ENCODE results near the gene ACADSB.

The ACADSB gene

GRCh38 chr10:123081896-123082295 is 73.1 kb downstream of the ACADSB start:
- POLR2A ChIA-PET: no interaction called here
- TF ChIP-seq, protein P1, sequence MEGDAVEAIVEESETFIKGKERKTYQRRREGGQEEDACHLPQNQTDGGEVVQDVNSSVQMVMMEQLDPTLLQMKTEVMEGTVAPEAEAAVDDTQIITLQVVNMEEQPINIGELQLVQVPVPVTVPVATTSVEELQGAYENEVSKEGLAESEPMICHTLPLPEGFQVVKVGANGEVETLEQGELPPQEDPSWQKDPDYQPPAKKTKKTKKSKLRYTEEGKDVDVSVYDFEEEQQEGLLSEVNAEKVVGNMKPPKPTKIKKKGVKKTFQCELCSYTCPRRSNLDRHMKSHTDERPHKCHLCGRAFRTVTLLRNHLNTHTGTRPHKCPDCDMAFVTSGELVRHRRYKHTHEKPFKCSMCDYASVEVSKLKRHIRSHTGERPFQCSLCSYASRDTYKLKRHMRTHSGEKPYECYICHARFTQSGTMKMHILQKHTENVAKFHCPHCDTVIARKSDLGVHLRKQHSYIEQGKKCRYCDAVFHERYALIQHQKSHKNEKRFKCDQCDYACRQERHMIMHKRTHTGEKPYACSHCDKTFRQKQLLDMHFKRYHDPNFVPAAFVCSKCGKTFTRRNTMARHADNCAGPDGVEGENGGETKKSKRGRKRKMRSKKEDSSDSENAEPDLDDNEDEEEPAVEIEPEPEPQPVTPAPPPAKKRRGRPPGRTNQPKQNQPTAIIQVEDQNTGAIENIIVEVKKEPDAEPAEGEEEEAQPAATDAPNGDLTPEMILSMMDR (IDR thresholded peaks at IDR 0.05; ENCODE audit: insufficient read depth, low read length, missing control alignments): no peak
- DNase-seq (ENCODE audit: low read depth, low spot score): no peak
- H3K4me3 ChIP-seq (ENCODE audit: low read depth, low read length): no peak overlapping the region
- CTCF ChIA-PET: no interaction called here

DNA sequence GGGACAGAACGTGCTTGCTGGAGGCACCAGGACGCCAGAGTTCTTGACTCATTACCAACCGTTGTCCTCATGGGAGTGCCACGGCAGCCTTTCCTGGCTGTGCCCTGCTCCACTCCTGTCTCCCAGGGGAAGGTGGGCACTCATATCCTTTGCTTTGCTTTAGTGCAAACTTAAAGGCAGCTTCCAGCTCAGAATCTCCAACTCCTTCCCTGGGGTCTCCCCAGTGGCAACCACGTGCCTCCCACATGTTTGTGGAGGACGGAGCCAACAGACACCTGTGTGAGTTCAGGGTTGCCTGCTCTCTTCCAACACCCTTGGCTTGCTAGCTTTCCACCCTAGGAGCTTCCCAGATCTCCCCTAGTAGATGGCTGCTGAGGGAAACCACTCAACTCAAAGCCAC is 75.0 kb downstream of the ACADSB start:
- ChIA-PET POLR2A (no interaction called here), CTCF (no interaction called here)
- TF ChIP-seq, protein P1 (IDR thresholded peaks at IDR 0.05; ENCODE audit: insufficient read depth, low read length, missing control alignments): no peak
- no peak for DNase-seq (ENCODE audit: low read depth, low spot score)
- no peak overlapping the region for H3K4me3 ChIP-seq (ENCODE audit: low read depth, low read length)

DNA sequence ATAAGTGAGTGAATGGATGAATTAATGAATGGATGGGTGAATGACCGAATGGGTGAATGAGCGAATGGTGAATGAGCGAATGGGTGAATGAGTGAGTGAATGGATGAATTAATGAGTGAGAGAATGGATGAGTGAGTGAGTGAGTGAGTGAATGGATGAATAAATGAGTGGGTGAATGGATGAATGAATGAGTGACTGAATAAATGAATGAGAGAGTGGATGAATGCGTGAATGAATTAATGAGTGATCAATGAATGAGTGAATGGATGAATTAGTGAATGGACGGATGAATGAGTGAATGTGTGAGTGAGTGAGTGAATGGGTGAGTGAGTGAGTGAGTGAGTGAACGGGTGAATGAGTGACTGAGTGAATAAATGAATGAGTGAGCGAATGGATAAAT is 77.5 kb downstream of the ACADSB start:
- DNase-seq (ENCODE audit: low read depth, low spot score): no peak
- ChIA-PET POLR2A (no interaction called here), CTCF (no interaction called here)
- TF ChIP-seq, protein P1 (IDR thresholded peaks at IDR 0.05; ENCODE audit: insufficient read depth, low read length, missing control alignments): no peak
- no peak overlapping the region for H3K4me3 ChIP-seq (ENCODE audit: low read depth, low read length)

GRCh38 chr10:123087348-123087747 is 78.5 kb downstream of the ACADSB start:
- TF ChIP-seq, protein P1 (IDR thresholded peaks at IDR 0.05; ENCODE audit: insufficient read depth, low read length, missing control alignments): no peak
- DNase-seq (ENCODE audit: low read depth, low spot score): no peak
- H3K4me3 ChIP-seq (ENCODE audit: low read depth, low read length): no peak overlapping the region
- ChIA-PET CTCF (no interaction called here), POLR2A (no interaction called here)

DNA sequence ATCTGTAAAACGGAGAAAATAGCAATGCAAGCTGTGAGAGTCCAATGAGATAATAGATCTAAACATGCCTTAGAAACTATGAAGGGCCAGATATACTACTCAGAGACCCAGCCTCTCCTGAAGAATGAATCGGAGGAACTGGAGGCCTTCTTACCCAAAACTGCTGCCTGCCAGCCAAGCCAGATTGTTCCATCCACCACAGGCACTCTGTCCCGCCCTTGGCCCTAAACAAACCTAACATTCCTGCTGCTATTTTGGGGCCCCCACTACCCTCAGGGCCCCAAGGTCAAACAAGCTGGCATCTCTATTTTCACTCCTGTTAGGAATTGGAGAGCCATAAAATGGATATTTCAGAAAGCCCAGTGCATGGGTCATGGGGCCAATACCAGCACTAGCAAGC is 79.0 kb downstream of the ACADSB start:
- DNase-seq (ENCODE audit: low read depth, low spot score): no peak
- CTCF ChIA-PET: no interaction called here
- TF ChIP-seq, protein P1 (IDR thresholded peaks at IDR 0.05; ENCODE audit: insufficient read depth, low read length, missing control alignments): no peak
- H3K4me3 ChIP-seq (ENCODE audit: low read depth, low read length): no peak overlapping the region
- POLR2A ChIA-PET: no interaction called here

DNA sequence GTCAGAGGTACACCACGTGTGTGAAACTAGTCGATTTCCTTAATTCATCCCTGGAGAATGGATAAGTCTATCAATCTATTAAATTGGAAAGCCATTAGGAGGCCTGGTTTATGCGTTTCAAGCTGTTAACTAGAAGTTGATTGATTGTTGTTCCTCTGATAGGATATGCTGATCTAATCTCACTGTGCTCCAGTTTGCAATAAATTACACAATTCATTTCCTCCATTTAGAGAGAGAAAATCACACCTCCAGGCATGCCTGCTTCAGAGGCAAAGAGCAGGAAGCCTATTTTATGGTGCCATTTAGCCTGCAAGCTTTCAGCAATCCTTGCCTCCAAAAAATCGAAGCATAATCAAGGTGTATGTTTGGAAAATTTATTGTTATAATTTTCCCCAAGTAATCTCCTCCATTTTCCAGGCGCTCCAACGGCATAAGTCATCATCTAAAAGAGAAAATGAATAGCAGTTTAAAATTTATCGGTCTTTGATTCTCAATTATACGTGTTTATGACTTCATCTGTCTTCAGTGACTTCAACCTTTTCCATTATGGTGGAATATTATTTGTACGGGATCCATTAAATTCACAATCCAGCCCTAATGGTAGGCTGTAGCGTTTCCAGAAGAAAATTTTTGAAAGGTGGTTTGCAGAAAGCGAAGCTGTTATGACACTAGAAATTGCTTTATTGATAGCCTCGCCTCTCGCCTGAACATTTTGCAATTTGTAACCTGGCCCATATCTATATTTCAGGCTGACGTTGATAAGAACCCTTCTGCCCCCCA is 84.0 kb downstream of the ACADSB start:
- POLR2A ChIA-PET: no interaction called here
- TF ChIP-seq, protein P1 (IDR thresholded peaks at IDR 0.05; ENCODE audit: insufficient read depth, low read length, missing control alignments): no peak
- CTCF ChIA-PET: no interaction called here

More for the DNA sequence above, 84.0 kb downstream of the ACADSB start:
- DNase-seq (ENCODE audit: low read depth, low spot score): no peak
- no peak overlapping the region for H3K4me3 ChIP-seq (ENCODE audit: low read depth, low read length)

All from AG04449 (cell line).